Astrocyte (in vitro differentiated cells and primary cell): Measurements from ENCODE around the gene CTSW. TPM values are rescaled to one million over a fixed set of nuclear protein-coding genes. Genes with fewer than 3 reads are reported as not detected.
A peak's percentile ranks its signal among the peaks of the same experiment; 100 is the strongest.

Source experiments
- DNase-seq: peaks from one replicate; pipeline ENCODE4 v3.0.0-alpha.2; 2010; ENCODE audit warnings: low read depth
- FAIRE-seq: peaks from 2 replicates; lab custom pipeline; 2011; peaks lifted over from hg19 to GRCh38; lab: Jason Lieb, UNC
- H2AFZ ChIP-seq: 2 replicates; pipeline ENCODE4 v1.6.0; 2012; ENCODE audit warnings: low read depth, low read length, inconsistent platforms
- H3K27ac ChIP-seq: 2 replicates; pipeline ENCODE4 v1.5.1; 2011; ENCODE audit warnings: low read depth, low read length, inconsistent platforms
- H3K27me3 ChIP-seq: 2 replicates; pipeline ENCODE4 v1.6.0; 2011; ENCODE audit warnings: low read length, inconsistent platforms; ENCODE audit not compliant: insufficient read depth
- H3K36me3 ChIP-seq: 2 replicates; pipeline ENCODE4 v1.5.1; 2011; ENCODE audit warnings: low read length, inconsistent platforms; ENCODE audit not compliant: insufficient read depth
- H3K4me1 ChIP-seq: 2 replicates; pipeline ENCODE4 v1.5.1; 2011; ENCODE audit warnings: low read length, inconsistent platforms; ENCODE audit not compliant: insufficient read depth
- H3K4me2 ChIP-seq: 2 replicates; pipeline ENCODE4 v1.6.0; 2012; ENCODE audit warnings: low read length, inconsistent platforms
- H3K4me3 ChIP-seq: 2 replicates; pipeline ENCODE4 v1.5.1; 2011; ENCODE audit warnings: low read depth, mild to moderate bottlenecking, low read length, inconsistent platforms; ENCODE audit not compliant: insufficient read depth
- H3K79me2 ChIP-seq: 2 replicates; pipeline ENCODE4 v1.6.0; 2012; ENCODE audit warnings: mild to moderate bottlenecking, low read length, inconsistent platforms; ENCODE audit not compliant: insufficient read depth
- H3K9ac ChIP-seq: 2 replicates; pipeline ENCODE4 v1.6.0; 2012; ENCODE audit warnings: mild to moderate bottlenecking, low read length, inconsistent platforms
- H3K9me3 ChIP-seq: 2 replicates; pipeline ENCODE4 v1.5.1; 2012; ENCODE audit warnings: low read depth, mild to moderate bottlenecking, low read length, inconsistent platforms; ENCODE audit not compliant: insufficient read depth
- H4K20me1 ChIP-seq: 2 replicates; pipeline ENCODE4 v1.6.0; 2012; ENCODE audit warnings: low read length, inconsistent platforms; ENCODE audit not compliant: insufficient read depth
- H3K27ac Mint-ChIP-seq: one replicate; pipeline ENCODE4 v1.8.0; 2021; ENCODE audit warnings: mild to moderate bottlenecking, mixed read lengths; ENCODE audit not compliant: unreplicated experiment
- H3K27me3 Mint-ChIP-seq: one replicate; pipeline ENCODE4 v1.8.0; 2021; ENCODE audit warnings: low read depth, mixed read lengths; ENCODE audit not compliant: unreplicated experiment
- H3K36me3 Mint-ChIP-seq: one replicate; pipeline ENCODE4 v1.8.0; 2021; ENCODE audit warnings: low read depth, mixed read lengths; ENCODE audit not compliant: unreplicated experiment
- H3K4me1 Mint-ChIP-seq: one replicate; pipeline ENCODE4 v1.8.0; 2021; ENCODE audit warnings: low read depth, mixed read lengths; ENCODE audit not compliant: unreplicated experiment
- H3K4me3 Mint-ChIP-seq: one replicate; pipeline ENCODE4 v1.8.0; 2021; ENCODE audit warnings: mild to moderate bottlenecking, moderate library complexity, mixed read lengths; ENCODE audit not compliant: unreplicated experiment
- H3K9me3 Mint-ChIP-seq: one replicate; pipeline ENCODE4 v1.8.0; 2021; ENCODE audit warnings: mild to moderate bottlenecking, mixed read lengths; ENCODE audit not compliant: unreplicated experiment
- CTCF ChIP-seq: IDR thresholded peaks from 2 replicates; pipeline ENCODE4 v1.5.1; 2011; ENCODE audit warnings: low read depth, mild to moderate bottlenecking, inconsistent platforms, low read length, moderate library complexity; ENCODE audit not compliant: insufficient read depth
- EZH2 ChIP-seq: IDR thresholded peaks from 2 replicates; pipeline ENCODE4 v1.6.1; 2012; ENCODE audit warnings: mild to moderate bottlenecking, low read length, inconsistent platforms; ENCODE audit not compliant: insufficient read depth
- total RNA-seq: library from RNA; stranded (reverse); gene quantifications from 2 replicates; pipeline ENCODE4 v1.2.1, GENCODE V29; 2021

Gene CTSW
- total RNA-seq, 1 donor from 2014 or later: not detected

- Mint-ChIP-seq H3K36me3 (peaks cover 21% of the 10 kb centered on the region), H3K4me1 (peaks cover 26% of the 10 kb centered on the region)
Observed at GRCh38 chr11:65859812-65860277, 19.8 kb upstream of the CTSW start.

GRCh38 chr11:65860278-65861164 lies 19.1 kb upstream of the CTSW start, which contains the start of gene MUS81:
Gene MUS81, plus strand, starts transcription at chr11:65860433. Its CDS starts 321 bp downstream, at chr11:65860754.
- Histone ChIP-seq H4K20me1 (peaks cover 62% of the 10 kb centered on the region), H3K36me3 (peaks cover 33% of the 10 kb centered on the region), H3K27ac (peak within 1 kb of the TSS; percentile 74), H3K4me1 (peaks cover 45% of the 10 kb centered on the region), H3K9me3 (no peaks in the 10 kb centered on the region), H3K4me3 (peak within 1 kb of the TSS; percentile 98), H3K4me2 (peak within 1 kb of the TSS; percentile 96), H2AFZ (peak within 1 kb of the TSS; percentile 37), H3K27me3 (no peaks in the 10 kb centered on the region), H3K79me2 (peaks cover 67% of the 10 kb centered on the region), H3K9ac (peak within 1 kb of the TSS; percentile 89)
- H3K27me3 Mint-ChIP-seq: no peaks in the 10 kb centered on the region
- H3K27ac Mint-ChIP-seq: peak within 1 kb of the TSS; percentile 99
- H3K4me3 Mint-ChIP-seq: peak within 1 kb of the TSS; percentile 96
- no peaks in the 10 kb centered on the region for H3K9me3 Mint-ChIP-seq
- no peak for FAIRE-seq
- H3K4me1 Mint-ChIP-seq: peaks cover 22% of the 10 kb centered on the region
- H3K36me3 Mint-ChIP-seq: peaks cover 20% of the 10 kb centered on the region
- peak; percentile 97 for DNase-seq
- TF ChIP-seq CTCF: peak; percentile 63
- TF ChIP-seq EZH2: no peak

More at GRCh38 chr11:65859812-65860277, 19.8 kb upstream of the CTSW start:
- Histone ChIP-seq H3K4me3 (peak overlapping the region; percentile 98), H3K9ac (peak overlapping the region; percentile 89), H3K4me1 (peaks cover 48% of the 10 kb centered on the region), H3K27me3 (no peaks in the 10 kb centered on the region), H3K27ac (peak overlapping the region; percentile 74), H3K4me2 (peak overlapping the region; percentile 96), H4K20me1 (peaks cover 62% of the 10 kb centered on the region), H3K9me3 (no peaks in the 10 kb centered on the region), H3K79me2 (peaks cover 74% of the 10 kb centered on the region), H3K36me3 (peaks cover 36% of the 10 kb centered on the region), H2AFZ (peak overlapping the region; percentile 2)
- H3K27me3 Mint-ChIP-seq: no peaks in the 10 kb centered on the region
- TF ChIP-seq CTCF: no peak
- no peak for DNase-seq
- FAIRE-seq: no peak
- peak overlapping the region; percentile 99 for H3K27ac Mint-ChIP-seq
- H3K4me3 Mint-ChIP-seq: peak overlapping the region; percentile 96
- H3K9me3 Mint-ChIP-seq: no peaks in the 10 kb centered on the region
